Activated T-helper 2 cell treated with anti-CD3 and anti-CD28 coated beads, Interferon-gamma antibody, Interleukin-2, Interleukin-4, amounts not matched to agents 10 μg/mL and 5 μg/mL and 100 μg/mL, durations not matched to agents 14 hours and 24 hours and 36 hours (primary cell): Measurements from ENCODE around the gene STK24. TPM values are rescaled to one million over a fixed set of nuclear protein-coding genes. Genes with fewer than 3 reads are reported as not detected.

Experiments
- DNase-seq: peaks from one replicate; pipeline ENCODE4 v3.0.0; 2021; ENCODE audit warnings: low spot score
- H3K27ac Mint-ChIP-seq: one replicate; pipeline ENCODE4 v1.8.0; 2021; ENCODE audit warnings: mixed read lengths
- H3K27me3 Mint-ChIP-seq: one replicate; pipeline ENCODE4 v1.8.0; 2021; ENCODE audit warnings: low read depth, mixed read lengths
- H3K36me3 Mint-ChIP-seq: one replicate; pipeline ENCODE4 v1.8.0; 2021; ENCODE audit warnings: low read depth, mixed read lengths
- H3K4me1 Mint-ChIP-seq: one replicate; pipeline ENCODE4 v1.8.0; 2021; ENCODE audit warnings: low read depth, mixed read lengths
- H3K4me3 Mint-ChIP-seq: one replicate; pipeline ENCODE4 v1.8.0; 2021; ENCODE audit warnings: low read depth, mild to moderate bottlenecking, moderate library complexity, mixed read lengths
- H3K9me3 Mint-ChIP-seq: one replicate; pipeline ENCODE4 v1.8.0; 2021; ENCODE audit warnings: mixed read lengths
- intact Hi-C: fragments of 100-400 bp; cut with micrococcal nuclease; formaldehyde crosslinking; loops from one replicate; pipeline ENCODE4 v1.15.1; 2023
- total RNA-seq: library from RNA; stranded (reverse); gene quantifications from 2 replicates; pipeline ENCODE4 v1.2.3, GENCODE V29; 2022

STK24 gene
- total RNA-seq, 1 donor from 2014 or later = 127 TPM

- Mint-ChIP-seq H3K27me3 (no peaks in the 10 kb centered on the region), H3K36me3 (peaks cover 72% of the 10 kb centered on the region), H3K4me1 (peaks cover 49% of the 10 kb centered on the region), H3K9me3 (peaks cover 4% of the 10 kb centered on the region), H3K27ac (peak overlapping the region; percentile 74), H3K4me3 (no peak overlapping the region)
- no peak for DNase-seq
- intact Hi-C loops = no loop called here
Measured at GRCh38 chr13:98473135-98473787, 103.6 kb downstream of the STK24 start.

DNA sequence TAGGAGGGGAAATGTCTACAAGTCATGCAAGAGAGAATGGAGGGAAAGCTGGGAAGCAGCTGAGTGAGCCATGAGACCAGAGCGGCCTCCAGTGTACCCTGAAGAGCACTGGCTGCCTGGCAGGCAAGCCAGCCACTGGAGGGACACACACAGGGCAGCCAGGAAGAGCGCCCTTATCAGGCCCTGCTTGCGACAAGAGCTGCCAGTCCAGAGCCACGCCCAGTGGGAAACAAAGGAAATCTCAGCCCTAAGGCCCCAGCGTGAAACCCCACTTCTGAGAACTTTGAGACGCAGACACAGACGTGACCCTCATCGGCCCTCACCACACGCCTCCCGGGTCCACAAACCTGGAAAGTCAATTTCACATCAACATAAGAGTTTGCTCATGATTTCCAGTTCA, 105.0 kb downstream of the STK24 start:
- peaks cover 74% of the 10 kb centered on the region for H3K36me3 Mint-ChIP-seq
- peaks cover 41% of the 10 kb centered on the region for H3K4me1 Mint-ChIP-seq
- DNase-seq = no peak
- no peak overlapping the region for H3K4me3 Mint-ChIP-seq
- no peak overlapping the region for H3K27ac Mint-ChIP-seq
- no peaks in the 10 kb centered on the region for H3K27me3 Mint-ChIP-seq
- H3K9me3 Mint-ChIP-seq = peaks cover 4% of the 10 kb centered on the region
- intact Hi-C loops = no loop called here

- no peak overlapping the region for H3K4me3 Mint-ChIP-seq
- H3K4me1 Mint-ChIP-seq = peaks cover 36% of the 10 kb centered on the region
- peaks cover 75% of the 10 kb centered on the region for H3K36me3 Mint-ChIP-seq
- H3K9me3 Mint-ChIP-seq = peaks cover 4% of the 10 kb centered on the region
- no peak overlapping the region for H3K27ac Mint-ChIP-seq
- H3K27me3 Mint-ChIP-seq = no peaks in the 10 kb centered on the region
- DNase-seq = no peak
- intact Hi-C loops = no loop called here
Measured at GRCh38 chr13:98470920-98471319, 106.0 kb downstream of the STK24 start.

DNA sequence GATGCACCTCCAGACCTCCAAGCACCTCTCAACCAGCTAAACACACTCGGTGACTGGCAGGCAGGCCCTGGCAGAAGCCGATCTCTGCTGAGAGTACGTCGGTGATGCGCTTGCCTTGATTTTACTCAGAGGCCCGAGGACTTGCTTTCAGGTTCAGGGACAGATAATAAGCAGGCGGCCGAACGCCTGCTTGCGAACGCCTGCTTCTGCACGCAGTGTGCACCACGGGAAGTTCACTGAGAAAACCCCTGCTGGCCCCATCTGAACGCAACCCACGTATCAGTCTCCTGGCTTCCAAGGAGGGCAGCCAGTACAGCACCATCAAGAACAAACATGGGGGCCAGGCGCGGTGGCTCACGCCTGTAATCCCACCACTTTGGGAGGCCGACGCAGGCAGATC, 108.0 kb downstream of the STK24 start:
- peaks cover 28% of the 10 kb centered on the region for H3K4me1 Mint-ChIP-seq
- peak overlapping the region; percentile 45 for H3K27ac Mint-ChIP-seq
- DNase-seq = no peak
- no peaks in the 10 kb centered on the region for H3K27me3 Mint-ChIP-seq
- intact Hi-C loops = no loop called here
- peaks cover 4% of the 10 kb centered on the region for H3K9me3 Mint-ChIP-seq
- no peak overlapping the region for H3K4me3 Mint-ChIP-seq
- H3K36me3 Mint-ChIP-seq = peaks cover 73% of the 10 kb centered on the region

GRCh38 chr13:98468361-98468760, 108.5 kb downstream of the STK24 start:
- intact Hi-C loops = no loop called here

GRCh38 chr13:98467263-98467985, 109.5 kb downstream of the STK24 start:
- Mint-ChIP-seq H3K27me3 (no peaks in the 10 kb centered on the region), H3K27ac (no peak overlapping the region), H3K9me3 (no peaks in the 10 kb centered on the region), H3K36me3 (peaks cover 73% of the 10 kb centered on the region), H3K4me3 (no peak overlapping the region), H3K4me1 (peaks cover 24% of the 10 kb centered on the region)
- intact Hi-C loops = no loop called here
- DNase-seq = no peak

More at GRCh38 chr13:98468361-98468760, 108.5 kb downstream of the STK24 start:
- Mint-ChIP-seq H3K9me3 (peaks cover 4% of the 10 kb centered on the region), H3K4me1 (peaks cover 27% of the 10 kb centered on the region), H3K27ac (no peak overlapping the region), H3K4me3 (no peak overlapping the region), H3K36me3 (peaks cover 73% of the 10 kb centered on the region), H3K27me3 (no peaks in the 10 kb centered on the region)
- DNase-seq = no peak

DNA sequence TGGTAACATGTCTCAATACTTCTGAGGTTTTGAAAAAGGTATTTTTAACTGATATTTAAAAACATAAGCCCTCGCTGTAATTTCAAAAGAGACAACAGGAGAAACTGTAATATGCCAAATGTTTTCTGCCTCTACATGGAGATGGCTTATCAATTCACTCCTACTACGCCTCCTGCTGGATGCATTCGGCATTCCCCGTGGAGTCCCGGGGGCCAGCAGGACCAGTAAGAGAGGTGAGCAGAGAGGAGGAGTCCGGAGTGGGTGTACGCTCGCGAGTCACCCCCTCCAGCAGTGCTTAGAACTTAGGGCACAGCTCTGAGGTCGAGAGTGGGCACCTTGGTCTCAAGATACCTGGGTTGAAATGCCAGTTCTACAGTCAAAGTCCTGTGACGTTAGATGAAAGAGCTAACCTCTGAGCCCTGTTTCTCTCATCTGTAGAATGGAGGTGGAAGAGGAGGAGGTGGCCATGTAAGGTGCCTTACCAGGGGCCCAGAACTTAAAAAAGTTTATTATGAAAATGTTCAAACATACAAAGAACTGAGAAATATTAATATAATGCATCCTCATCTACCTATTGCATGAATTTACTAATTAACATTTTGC, 110.2 kb downstream of the STK24 start:
- DNase-seq = no peak

GRCh38 chr13:98462946-98463345, 114.0 kb downstream of the STK24 start:
- no peak for DNase-seq
- H3K4me3 Mint-ChIP-seq = no peak overlapping the region

More for the DNA sequence above, 110.2 kb downstream of the STK24 start:
- intact Hi-C loops = no loop called here
- H3K9me3 Mint-ChIP-seq = no peaks in the 10 kb centered on the region
- H3K4me3 Mint-ChIP-seq = no peak overlapping the region
- no peak overlapping the region for H3K27ac Mint-ChIP-seq
- H3K36me3 Mint-ChIP-seq = peaks cover 72% of the 10 kb centered on the region
- peaks cover 19% of the 10 kb centered on the region for H3K4me1 Mint-ChIP-seq
- H3K27me3 Mint-ChIP-seq = no peaks in the 10 kb centered on the region

DNA sequence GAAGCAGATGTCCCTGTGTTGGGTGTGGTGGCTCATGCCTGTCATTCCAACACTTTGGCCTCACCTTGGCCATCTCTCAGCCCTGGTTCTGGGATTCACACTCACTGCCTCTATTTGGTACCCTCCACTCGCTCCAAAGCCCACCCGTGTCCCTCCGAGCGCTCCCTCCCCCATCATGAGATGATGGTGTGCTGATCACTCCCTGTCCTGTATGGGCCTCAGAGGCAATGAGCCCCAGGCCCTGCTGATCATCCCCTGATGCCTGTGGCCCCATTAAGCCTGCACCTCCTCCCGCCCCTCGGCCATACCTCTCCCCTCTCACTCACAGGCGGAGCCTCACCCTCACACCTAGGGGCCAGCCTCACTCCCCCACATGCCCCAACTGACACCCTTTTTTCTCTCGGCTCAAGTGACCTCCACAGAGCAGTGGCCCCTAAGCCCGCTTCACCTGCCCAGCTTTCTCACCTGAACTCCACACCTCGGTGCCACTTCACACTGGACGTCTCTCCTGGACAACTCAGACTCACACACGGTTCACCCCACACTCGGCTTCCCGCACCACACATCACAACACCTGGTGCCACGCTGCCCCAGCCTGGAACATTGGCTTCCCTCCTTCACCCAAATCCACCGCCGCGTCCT, 114.5 kb downstream of the STK24 start:
- H3K4me3 Mint-ChIP-seq = no peak overlapping the region
- H3K36me3 Mint-ChIP-seq = peaks cover 77% of the 10 kb centered on the region
- no peak for DNase-seq
- H3K27ac Mint-ChIP-seq = peak overlapping the region; percentile 15
- H3K9me3 Mint-ChIP-seq = no peaks in the 10 kb centered on the region
- intact Hi-C loops = no loop called here
- no peaks in the 10 kb centered on the region for H3K27me3 Mint-ChIP-seq
- H3K4me1 Mint-ChIP-seq = peaks cover 10% of the 10 kb centered on the region

More at GRCh38 chr13:98462946-98463345, 114.0 kb downstream of the STK24 start:
- intact Hi-C loops = no loop called here
- Mint-ChIP-seq H3K36me3 (peaks cover 79% of the 10 kb centered on the region), H3K9me3 (no peaks in the 10 kb centered on the region), H3K27ac (peak overlapping the region; percentile 15), H3K27me3 (no peaks in the 10 kb centered on the region), H3K4me1 (peaks cover 10% of the 10 kb centered on the region)

DNA sequence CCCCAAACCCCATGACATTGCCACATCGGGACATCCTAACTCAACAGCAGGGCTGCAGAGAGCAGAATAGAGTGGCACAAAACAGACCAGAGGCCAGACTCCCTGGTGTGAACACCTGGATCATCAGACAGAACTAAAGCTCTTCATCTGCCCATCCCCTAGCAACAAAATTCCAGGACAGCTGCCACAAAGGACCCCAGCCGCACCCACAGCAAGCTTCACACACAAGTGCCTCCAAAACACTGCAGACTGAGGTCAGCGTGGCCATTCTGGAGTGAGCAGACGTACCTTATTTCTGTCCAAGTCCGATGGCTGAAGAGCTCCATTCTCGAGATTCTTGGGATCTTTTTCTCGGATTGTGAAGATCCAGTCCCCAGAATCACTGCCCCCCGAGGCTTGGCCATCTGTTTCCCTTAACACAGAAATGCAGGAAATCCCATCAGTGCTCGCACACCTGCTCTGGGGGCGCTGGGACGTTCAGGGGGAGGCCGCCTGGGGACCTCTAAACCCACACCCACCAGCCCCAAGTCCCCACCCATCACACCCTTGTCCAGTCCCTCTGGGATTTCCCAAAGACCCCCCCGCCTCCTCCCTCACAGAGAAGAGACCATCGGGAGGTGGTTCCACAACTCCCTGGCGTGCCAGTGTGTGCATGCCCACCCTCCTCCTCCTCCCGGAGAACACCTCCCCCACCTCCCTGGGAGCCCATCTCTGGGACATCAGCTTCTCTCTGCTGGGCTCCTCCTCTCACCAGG, 115.2 kb downstream of the STK24 start:
- DNase-seq = no peak
- Mint-ChIP-seq H3K4me1 (peaks cover 5% of the 10 kb centered on the region), H3K36me3 (peaks cover 76% of the 10 kb centered on the region), H3K9me3 (no peaks in the 10 kb centered on the region), H3K27ac (peak overlapping the region; percentile 33), H3K27me3 (no peaks in the 10 kb centered on the region), H3K4me3 (no peak overlapping the region)
- intact Hi-C loops = no loop called here

GRCh38 chr13:98460516-98460915, 116.4 kb downstream of the STK24 start:
- Mint-ChIP-seq H3K27ac (no peak overlapping the region), H3K4me1 (peaks cover 2% of the 10 kb centered on the region), H3K27me3 (no peaks in the 10 kb centered on the region), H3K4me3 (no peak overlapping the region), H3K9me3 (no peaks in the 10 kb centered on the region), H3K36me3 (peaks cover 75% of the 10 kb centered on the region)
- DNase-seq = no peak
- intact Hi-C loops = no loop called here

DNA sequence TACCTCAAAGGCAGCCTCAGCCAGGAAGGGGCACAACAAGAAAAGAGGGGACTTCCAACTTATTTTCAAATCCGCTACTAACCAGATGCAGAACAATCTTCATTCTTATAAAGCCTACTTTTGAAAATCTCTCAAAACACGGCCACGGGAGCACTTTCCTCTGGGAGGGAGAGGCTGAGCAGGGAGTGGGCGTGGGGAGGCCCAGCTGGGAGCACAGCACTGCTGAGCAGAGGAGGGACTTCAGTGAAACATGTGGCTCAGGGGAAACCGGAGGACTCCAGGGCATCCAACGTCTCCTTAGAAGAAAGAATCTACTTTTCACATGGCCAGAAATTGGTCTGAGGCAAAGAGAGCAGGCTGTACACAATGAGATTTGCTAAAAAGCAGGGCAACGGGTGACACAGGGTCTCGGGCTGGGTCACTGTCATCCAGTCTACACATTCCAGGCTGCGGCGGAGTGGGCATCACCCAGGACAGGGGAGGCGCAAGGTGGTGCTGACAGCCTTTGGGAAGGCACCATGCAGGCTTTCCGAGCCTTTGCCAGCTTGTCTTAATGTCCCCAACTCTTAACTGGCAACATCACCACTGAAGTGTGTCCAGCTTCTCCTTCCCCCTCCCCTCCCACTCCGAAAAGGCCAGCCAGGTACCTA, 117.1 kb downstream of the STK24 start:
- Mint-ChIP-seq H3K9me3 (no peaks in the 10 kb centered on the region), H3K27ac (peak overlapping the region; percentile 28)

More for the DNA sequence above, 117.1 kb downstream of the STK24 start:
- Mint-ChIP-seq H3K27me3 (no peaks in the 10 kb centered on the region), H3K4me3 (no peak overlapping the region), H3K4me1 (peaks cover 2% of the 10 kb centered on the region), H3K36me3 (peaks cover 75% of the 10 kb centered on the region)
- no peak for DNase-seq
- intact Hi-C loops = no loop called here
